ENCODE data around the gene CCT6B.

The CCT6B gene

GRCh38 chr17:34892461-34893249, 68.6 kb downstream of the CCT6B start:
- in situ Hi-C loops (cut with HindIII; ENCODE audit: low sequenced_read_pairs), result no loop called here

DNA sequence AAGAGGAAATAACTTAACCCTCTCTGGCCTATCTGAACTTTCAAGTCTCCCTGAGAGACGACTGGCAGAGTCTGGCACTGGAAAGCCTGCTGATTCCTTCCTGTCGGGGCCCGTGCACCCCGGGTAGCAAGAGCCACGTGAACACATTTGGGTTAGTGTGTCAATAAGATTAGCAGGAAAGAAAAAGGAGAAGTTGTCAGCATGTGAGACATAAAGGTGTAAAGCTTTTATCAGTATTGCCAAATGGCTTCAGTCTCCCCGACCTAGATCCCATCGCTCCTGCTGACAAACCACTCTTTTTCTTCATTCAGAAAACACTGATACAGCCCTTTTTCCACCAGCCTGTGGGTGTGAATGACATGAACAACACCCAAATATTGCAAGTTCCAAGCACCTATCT, 74.4 kb downstream of the CCT6B start:
- in situ Hi-C loops (cut with HindIII; ENCODE audit: low sequenced_read_pairs), result no loop called here

- in situ Hi-C loops (cut with HindIII; ENCODE audit: low sequenced_read_pairs), result no loop called here
These were observed 76.2 kb downstream of the CCT6B start for GRCh38 chr17:34885076-34885475.

DNA sequence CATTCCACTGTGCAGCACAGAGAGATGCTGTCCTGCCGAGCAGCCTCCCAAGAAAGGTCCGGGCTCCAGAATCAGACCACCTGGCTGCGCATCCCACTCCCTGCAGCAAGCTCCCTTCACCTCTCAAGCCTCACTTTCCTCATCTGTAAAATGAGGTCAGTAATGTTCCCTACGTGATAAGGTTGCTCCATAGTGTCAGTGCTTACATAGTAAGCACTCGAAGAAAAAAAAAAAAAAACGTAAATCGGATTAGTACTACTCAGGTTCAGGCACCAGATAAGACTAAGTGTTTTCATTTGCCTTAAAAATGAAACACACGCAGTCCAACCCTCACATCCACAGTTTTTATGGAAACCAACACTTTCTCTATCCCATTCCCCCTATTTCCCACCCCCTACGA, 76.7 kb downstream of the CCT6B start:
- in situ Hi-C loops (cut with HindIII; ENCODE audit: low sequenced_read_pairs), result no loop called here

- in situ Hi-C loops (cut with HindIII; ENCODE audit: low sequenced_read_pairs), result no loop called here
These were observed 77.9 kb downstream of the CCT6B start for GRCh38 chr17:34883106-34884000.

- in situ Hi-C loops (cut with HindIII; ENCODE audit: low sequenced_read_pairs), result no loop called here
These were observed 82.1 kb downstream of the CCT6B start for GRCh38 chr17:34879146-34879545.
